AG10803 (cell line): ENCODE results near the gene RBM38.

ENCODE experiments used
- DNase-seq: peaks from one replicate; pipeline ENCODE4 v3.0.0; 2010; ENCODE audit warnings: low read depth
- H3K4me3 ChIP-seq: 2 replicates; pipeline ENCODE4 v1.5.1; 2011; ENCODE audit warnings: mild to moderate bottlenecking, low read length, control low read depth
- CTCF ChIP-seq: conservative IDR thresholded peaks from 2 replicates; pipeline ENCODE4 v1.5.1; 2011; ENCODE audit warnings: mild to moderate bottlenecking, low read length, control low read depth, inconsistent platforms

The RBM38 gene

DNA sequence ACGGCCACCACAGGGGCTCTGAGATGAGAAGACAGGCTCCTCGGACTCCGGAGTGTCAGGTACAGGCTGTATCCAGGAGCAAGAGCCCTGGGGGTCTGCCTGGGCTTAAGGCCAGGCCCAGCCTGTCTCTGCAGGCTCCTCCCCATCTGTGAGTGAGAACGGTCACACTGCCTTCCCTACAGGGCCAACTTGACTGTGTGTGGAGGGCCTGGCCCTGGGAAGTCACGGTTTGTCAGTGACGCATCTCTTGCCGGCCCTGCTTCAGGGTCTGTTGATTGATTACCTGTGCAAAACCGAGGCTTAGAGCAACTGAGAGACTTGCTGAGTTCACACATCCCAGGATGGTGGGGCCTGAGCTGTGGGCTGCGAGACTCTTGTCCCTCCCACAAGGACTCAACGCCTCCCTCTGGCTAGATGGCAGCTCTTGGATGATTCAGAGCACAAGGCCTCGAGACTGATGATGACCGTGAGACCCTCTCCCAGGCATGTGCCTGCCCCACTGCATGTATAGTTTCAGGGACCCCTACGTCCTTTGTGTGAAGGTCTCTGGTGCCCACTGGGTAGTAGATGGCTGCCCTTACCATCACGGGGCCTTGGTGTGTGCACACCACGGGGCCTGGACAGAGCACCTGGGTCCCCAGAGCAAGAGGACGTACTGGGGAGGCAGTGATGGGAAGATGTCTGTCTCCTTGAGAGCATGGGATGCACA, 5.9 kb downstream of the RBM38 start:
- no peak for TF ChIP-seq CTCF
- DNase-seq = no peak
- no peak overlapping the region for H3K4me3 ChIP-seq

GRCh38 chr20:57397693-57398108, 6.5 kb downstream of the RBM38 start:
- no peak for DNase-seq
- no peak overlapping the region for H3K4me3 ChIP-seq

GRCh38 chr20:57398231-57398821, 7.1 kb downstream of the RBM38 start:
- DNase-seq = no peak
- H3K4me3 ChIP-seq = no peak overlapping the region
- TF ChIP-seq CTCF = no peak

More at GRCh38 chr20:57397693-57398108, 6.5 kb downstream of the RBM38 start:
- TF ChIP-seq CTCF = no peak

DNA sequence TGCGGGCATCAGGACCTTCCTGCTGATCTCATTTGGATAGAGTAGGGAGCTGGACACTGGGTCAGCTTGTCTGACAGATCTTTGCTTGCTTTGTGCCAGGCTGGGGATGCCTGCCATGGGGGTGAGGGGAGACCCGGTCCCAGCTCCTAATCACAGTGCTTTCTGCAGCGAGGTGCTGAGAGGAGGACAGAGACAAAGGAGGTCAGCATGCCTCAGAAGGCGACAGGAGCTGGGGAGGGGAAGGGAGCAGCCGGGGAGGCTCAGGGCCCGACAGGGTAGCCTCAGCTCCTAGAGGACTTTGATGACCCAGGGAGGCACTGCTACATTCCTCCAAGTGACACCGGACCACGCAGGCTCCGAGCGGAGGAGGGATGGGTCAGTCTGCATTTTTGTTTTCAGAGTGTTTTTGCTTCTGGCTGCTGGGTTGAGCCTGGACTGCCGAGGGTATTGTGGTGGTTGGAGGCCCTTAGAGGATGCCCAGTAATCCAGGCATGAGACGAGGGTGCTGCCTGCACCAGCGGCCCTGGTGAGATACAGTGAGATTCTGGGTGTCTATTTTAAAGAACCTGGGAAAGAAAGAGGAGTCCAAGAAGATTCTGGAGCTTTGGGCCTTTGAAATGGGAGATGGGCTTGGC, 7.8 kb downstream of the RBM38 start:
- no peak for TF ChIP-seq CTCF
- H3K4me3 ChIP-seq = no peak overlapping the region
- DNase-seq = no peak

DNA sequence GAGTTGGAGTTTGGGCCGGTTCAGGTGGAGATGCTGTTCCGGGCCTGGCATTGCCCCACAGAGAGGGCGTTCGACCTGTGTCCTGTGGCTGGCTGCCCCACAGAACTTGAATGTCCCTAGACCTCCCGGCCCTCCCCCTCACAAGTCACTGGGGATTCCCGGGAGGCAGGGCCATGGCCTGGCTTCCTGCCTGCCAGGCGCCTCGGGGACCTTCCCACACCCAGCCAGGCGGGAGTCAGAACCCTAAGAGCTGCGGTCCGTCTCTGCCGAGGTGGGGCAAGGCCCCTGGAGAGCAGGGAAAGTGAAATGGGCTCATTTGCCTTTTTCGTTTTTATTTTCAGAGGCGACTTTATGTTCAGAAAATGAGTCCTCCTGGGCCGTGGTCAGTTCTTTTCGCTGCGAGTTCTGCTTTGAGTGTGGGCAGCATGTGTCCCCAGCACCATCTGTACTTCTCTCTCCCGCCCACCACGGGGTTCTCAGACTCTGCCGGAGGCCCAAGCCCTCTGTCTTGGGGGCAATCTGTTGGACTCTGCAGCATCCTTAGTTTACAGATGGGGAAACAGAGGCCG, 8.5 kb downstream of the RBM38 start:
- H3K4me3 ChIP-seq = no peak overlapping the region
- no peak for TF ChIP-seq CTCF
- DNase-seq = no peak

DNA sequence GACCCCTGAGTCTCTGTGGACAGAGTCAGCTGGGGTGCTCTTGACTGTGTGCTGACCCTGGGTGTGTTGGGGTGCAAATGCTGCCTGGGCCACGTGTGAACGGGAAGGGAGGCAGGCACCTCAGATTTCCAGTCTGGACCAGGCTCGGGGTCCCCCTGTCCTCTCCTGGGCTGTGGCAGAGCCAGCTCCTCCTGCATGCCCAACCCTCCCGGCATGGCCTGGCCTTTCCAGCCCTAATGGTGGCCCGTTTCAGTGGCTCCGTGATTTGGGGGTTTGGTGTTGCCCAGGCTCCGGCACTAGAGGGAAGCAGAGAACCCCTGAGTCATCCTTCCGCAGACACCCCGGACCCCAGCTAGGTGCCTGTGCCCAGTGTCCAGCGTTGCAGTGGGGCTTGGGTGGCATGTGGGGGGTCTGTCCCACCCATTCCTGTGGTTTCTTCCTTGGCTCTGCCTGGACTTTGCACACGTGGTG, 9.1 kb downstream of the RBM38 start:
- no peak overlapping the region for H3K4me3 ChIP-seq
- no peak for TF ChIP-seq CTCF
- no peak for DNase-seq
